AG10803 (cell line): Measurements from ENCODE around the gene AGBL1.

Experiments used
- DNase-seq: peaks from one replicate; pipeline ENCODE4 v3.0.0; 2010; ENCODE audit warnings: low read depth
- H3K4me3 ChIP-seq: 2 replicates; pipeline ENCODE4 v1.5.1; 2011; ENCODE audit warnings: mild to moderate bottlenecking, low read length, control low read depth
- TF ChIP-seq, protein P1 (sequence below): conservative IDR thresholded peaks from 2 replicates; pipeline ENCODE4 v1.5.1; 2011; ENCODE audit warnings: mild to moderate bottlenecking, low read length, control low read depth, inconsistent platforms

Gene AGBL1

GRCh38 chr15:86275361-86275760, 195.7 kb downstream of the AGBL1 start:
- TF ChIP-seq, protein P1, sequence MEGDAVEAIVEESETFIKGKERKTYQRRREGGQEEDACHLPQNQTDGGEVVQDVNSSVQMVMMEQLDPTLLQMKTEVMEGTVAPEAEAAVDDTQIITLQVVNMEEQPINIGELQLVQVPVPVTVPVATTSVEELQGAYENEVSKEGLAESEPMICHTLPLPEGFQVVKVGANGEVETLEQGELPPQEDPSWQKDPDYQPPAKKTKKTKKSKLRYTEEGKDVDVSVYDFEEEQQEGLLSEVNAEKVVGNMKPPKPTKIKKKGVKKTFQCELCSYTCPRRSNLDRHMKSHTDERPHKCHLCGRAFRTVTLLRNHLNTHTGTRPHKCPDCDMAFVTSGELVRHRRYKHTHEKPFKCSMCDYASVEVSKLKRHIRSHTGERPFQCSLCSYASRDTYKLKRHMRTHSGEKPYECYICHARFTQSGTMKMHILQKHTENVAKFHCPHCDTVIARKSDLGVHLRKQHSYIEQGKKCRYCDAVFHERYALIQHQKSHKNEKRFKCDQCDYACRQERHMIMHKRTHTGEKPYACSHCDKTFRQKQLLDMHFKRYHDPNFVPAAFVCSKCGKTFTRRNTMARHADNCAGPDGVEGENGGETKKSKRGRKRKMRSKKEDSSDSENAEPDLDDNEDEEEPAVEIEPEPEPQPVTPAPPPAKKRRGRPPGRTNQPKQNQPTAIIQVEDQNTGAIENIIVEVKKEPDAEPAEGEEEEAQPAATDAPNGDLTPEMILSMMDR, result no peak
- H3K4me3 ChIP-seq, result no peak overlapping the region
- no peak for DNase-seq

DNA sequence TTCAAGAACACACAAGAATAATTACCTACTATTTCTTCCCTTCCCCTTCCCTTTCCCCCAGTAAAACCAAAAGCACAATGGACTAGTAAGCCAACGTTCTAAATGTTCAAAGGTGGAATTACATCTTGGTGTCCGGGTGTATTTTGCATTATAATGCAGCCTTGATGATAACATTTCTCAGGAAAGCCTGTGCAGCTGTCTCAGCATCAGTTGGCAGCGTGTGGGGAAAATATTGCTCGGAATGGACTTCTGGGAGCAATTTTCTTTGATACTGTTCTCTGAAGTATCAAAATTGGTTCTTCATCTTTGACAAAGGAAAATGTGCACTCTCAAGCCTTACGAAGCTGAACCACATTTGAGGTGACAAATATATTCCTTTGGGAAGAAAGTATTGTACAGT, 198.9 kb downstream of the AGBL1 start:
- no peak overlapping the region for H3K4me3 ChIP-seq
- no peak for DNase-seq
- TF ChIP-seq, protein P1, result no peak

DNA sequence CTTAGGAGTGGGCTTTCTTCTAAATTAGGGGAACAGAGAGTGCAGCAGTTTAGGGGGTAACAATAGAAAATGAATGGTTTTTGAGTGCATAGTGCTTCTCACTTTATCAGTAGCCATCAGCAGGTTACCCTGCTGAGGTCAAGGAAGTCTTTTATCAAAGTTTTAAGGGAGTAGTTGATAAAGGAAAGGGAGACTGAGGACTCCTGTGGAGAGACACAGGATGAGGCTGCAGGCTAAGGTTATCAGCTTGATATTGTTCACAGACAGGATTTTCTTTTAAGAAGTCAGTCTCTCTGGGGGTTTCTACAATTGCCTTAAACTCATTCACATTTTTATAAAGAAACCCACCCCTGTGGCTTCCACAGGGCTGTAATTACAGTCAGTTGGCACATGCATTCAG, 205.0 kb downstream of the AGBL1 start:
- H3K4me3 ChIP-seq, result no peak overlapping the region
- DNase-seq, result no peak
- TF ChIP-seq, protein P1, result no peak

- TF ChIP-seq, protein P1, result no peak
- no peak overlapping the region for H3K4me3 ChIP-seq
- no peak for DNase-seq
Measured at GRCh38 chr15:86295511-86295910, 215.8 kb downstream of the AGBL1 start.

- no peak overlapping the region for H3K4me3 ChIP-seq
Measured at GRCh38 chr15:86296769-86297168, 217.1 kb downstream of the AGBL1 start.

DNA sequence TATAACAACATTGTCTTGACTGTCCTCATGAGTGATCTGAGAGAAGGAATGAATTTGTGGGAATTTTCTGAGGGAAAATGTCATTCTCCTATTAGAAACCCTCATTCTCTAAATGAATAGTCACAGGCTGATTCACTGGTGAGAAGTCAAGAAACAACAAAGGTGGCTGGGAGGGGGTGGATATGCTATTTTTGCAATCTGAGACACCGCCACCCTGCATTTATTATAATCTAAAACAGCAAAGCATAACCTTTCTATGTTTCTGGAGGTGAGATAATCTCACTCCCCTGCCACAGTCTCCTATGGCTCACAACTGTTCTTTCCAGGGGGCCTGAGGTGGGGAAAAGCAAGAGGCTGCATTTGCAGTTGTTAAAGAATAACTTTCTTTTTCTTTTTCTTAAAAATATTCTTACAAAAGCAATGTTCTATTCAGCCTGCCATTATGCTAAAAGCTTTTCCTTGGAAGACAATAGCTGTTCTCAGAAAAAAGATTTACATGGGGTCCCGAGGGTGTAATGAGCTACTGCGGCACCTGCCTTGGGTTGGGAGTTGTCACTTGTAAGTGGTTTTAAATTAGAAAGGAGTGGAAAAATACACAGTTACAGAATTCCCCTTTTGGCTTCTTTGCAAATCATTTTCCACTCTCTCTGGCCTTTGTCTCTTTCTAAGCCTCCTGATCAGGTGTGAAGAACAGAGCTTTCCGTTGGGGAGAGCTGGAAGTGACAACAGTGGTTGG, 220.9 kb downstream of the AGBL1 start:
- no peak overlapping the region for H3K4me3 ChIP-seq
- TF ChIP-seq, protein P1, result no peak
- DNase-seq, result no peak

More at GRCh38 chr15:86296769-86297168, 217.1 kb downstream of the AGBL1 start:
- TF ChIP-seq, protein P1, result no peak
- no peak for DNase-seq

DNA sequence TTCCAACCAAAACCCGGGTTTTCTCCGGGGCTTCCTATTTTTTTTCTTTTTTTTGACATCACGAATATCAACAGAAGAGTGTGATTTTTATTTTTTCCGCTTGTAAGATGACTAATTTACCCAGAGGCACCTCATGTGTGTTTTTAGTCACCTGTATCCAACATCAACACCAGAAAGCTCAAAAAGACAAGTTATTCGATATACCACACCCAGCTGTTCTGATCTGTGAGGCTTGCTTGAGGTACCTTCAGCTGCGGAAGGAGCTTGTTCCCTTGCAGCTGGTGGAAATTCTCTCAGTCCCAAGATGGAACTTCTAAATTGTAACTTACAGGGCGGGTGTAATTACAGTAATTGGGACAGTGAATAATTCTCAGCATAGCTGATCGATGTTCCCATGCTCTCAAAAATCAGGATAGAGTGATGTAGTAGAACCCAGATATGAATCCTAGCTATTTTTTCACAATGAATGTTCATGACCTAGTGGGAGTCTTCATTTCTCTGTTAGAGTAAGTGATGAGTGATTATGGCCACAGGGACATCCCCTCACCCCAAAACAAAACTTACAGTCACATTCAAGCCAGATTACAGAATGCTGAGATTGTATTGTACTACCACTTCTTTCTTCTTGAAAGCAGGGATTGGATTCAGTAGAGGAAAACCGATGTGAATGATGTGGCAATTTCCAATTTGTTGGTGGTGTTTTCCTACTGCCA, 232.1 kb downstream of the AGBL1 start:
- DNase-seq, result no peak
- no peak overlapping the region for H3K4me3 ChIP-seq
- TF ChIP-seq, protein P1, result no peak
